ENCODE results near the gene TUBA4B.

- TF ChIP-seq POLR2AphosphoS5 (IDR thresholded peaks at IDR 0.05; ENCODE audit: low read depth, low read length) (no peak), POLR2A (IDR thresholded peaks at IDR 0.05; ENCODE audit: low read depth, low read length) (no peak), TAF1 (IDR thresholded peaks at IDR 0.05; ENCODE audit: borderline replicate concordance, low read depth, low read length) (no peak)
Observed at GRCh38 chr2:219285894-219286425, 32.9 kb downstream of the TUBA4B start.
